ENCODE data around the gene APBA2.

DNA sequence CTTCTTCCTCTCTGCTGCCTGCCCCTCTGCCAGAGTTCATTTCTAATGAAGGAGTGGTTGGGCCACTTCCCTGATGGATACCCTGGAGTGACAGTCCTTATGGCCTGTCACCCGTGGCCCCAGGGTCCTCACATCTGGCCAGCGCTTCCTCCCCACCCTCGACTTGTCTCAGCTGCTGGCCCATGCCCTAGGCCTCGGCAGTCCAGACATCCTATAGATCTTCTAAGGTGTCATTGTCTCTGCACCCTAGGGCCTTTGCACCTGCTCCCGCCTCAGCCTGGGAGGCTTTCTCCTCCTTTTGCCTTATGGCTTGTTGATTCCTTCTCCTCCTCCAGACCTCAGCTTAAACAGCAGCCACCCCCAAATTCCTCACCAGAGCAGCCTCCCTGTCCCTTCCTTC lies 202.9 kb downstream of the APBA2 start:
- no peak for TF ChIP-seq POLR2A (IDR thresholded peaks at IDR 0.05)
- TF ChIP-seq POLR2AphosphoS5 (IDR thresholded peaks at IDR 0.05), result no peak
